Measurements from ENCODE around the gene DAP.
A peak's percentile ranks its signal among the peaks of the same experiment; 100 is the strongest.

DAP gene

DNA sequence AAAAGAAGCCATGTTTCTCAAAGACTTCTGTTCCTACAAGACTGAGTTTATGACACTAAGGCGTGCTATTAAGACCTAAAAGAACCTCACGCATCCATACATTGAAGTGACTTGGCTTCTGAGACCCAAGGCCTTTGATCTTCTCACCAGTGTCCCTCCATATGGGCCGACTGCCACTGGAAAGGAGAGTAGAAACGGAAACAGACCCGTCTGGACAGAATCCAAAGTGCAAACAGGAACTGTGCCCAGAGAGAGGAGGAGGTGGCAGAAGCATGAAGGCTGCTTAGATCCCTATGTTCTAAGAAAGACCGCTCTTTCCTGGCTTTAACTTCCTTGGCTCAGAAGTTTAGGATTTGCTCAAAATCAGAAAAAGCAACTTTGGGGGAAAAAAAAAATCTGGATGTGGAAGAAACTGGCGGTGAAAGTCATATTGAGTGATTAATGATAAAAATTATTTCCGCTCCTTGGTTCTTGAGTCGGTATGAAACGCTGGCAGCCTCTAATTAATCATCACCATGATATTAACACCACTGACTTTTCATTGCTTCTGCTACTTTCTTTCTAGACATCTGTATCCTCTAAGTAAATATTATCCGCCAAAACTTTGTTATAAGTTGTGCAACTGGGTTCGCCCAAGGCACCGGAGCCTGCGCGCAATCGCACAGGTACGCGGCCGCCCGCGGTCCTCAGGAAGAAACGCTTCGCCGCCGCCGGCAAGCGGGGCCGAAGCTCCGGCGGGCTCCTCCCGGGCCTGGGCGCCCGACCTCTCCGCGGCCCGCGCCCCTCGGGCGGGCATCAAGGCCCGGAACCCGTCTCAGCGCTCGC, 726 bp downstream of the DAP start:
- peaks cover 12% of the 10 kb centered on the region for H3K4me1 ChIP-seq (ENCODE audit: insufficient read depth, low read length)
- 7% methylated on average over 43 of the region's 43 CpGs for WGBS
- peak overlapping the region; percentile 90 for H3K4me3 ChIP-seq (ENCODE audit: low read length)
- H3K9ac ChIP-seq (ENCODE audit: low read depth, low read length) = peak overlapping the region; percentile 62
- no peaks in the 10 kb centered on the region for H3K9me3 ChIP-seq (ENCODE audit: insufficient read depth, low read depth, low read length)
- peaks cover 20% of the 10 kb centered on the region for H3K27me3 ChIP-seq (ENCODE audit: insufficient read depth, low read length)
- H3K36me3 ChIP-seq (ENCODE audit: insufficient read depth, low read length) = no peaks in the 10 kb centered on the region
- peak overlapping the region; percentile 37; the same call in 1 of the 2 replicates for H3K27ac ChIP-seq (ENCODE audit: low read depth, low read length)

DNA sequence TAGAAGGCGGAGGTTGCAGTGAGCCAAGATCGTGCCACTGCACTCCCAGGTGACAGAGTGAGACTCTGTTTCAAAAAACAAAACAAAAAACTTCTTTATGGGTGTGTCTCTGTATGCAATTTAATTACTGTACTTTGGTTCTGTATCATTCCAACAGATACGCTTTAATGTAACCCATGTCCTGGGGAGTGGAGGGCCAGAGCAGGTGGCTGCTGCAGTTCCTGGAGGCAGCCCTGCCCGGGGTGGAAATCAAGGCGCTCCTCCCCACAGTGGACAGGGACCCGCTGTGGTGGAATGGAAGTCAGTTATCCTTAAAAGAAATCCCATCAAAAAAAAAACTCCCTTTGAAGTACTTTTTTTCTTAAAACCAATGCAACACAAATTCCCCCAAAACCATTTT, 1.9 kb downstream of the DAP start:
- WGBS = 92% methylated on average over 5 of the region's 6 CpGs
- H3K27me3 ChIP-seq (ENCODE audit: insufficient read depth, low read length) = peaks cover 17% of the 10 kb centered on the region
- no peaks in the 10 kb centered on the region for H3K9me3 ChIP-seq (ENCODE audit: insufficient read depth, low read depth, low read length)
- no peak overlapping the region for H3K4me3 ChIP-seq (ENCODE audit: low read length)
- no peak overlapping the region for H3K27ac ChIP-seq (ENCODE audit: low read depth, low read length)
- peaks cover 12% of the 10 kb centered on the region for H3K4me1 ChIP-seq (ENCODE audit: insufficient read depth, low read length)
- no peaks in the 10 kb centered on the region for H3K36me3 ChIP-seq (ENCODE audit: insufficient read depth, low read length)
- H3K9ac ChIP-seq (ENCODE audit: low read depth, low read length) = no peak overlapping the region

DNA sequence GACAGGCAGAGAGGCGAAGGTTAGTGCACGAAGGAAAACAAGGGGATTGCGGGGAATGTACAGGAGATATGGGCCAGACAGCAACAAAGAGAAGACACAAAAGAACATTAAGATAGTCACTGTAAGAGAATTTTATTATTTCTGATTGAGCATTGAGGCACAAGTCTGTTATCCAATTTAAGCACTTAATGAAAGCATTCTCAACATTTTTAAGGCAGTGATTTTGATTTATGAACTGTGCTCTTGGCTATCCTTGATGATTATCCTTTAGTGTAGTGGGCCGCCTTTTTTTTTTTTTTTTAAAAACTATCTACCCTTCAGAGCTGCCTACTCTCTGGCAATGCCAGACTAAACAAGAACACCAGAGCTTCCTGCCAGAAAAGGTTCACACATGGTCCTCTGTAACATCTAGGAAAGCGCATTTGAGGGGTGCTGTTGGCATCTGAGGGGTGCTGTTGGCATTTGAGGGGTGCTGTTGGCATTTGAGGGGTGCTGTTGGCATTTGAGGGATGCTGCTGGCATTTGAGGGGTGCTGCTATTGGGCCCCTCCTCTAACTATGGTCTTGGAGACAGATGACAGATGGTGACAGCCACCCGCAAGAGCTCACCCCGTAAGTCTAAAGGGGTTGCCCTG, 3.0 kb downstream of the DAP start:
- Histone ChIP-seq H3K36me3 (ENCODE audit: insufficient read depth, low read length) (peaks cover 6% of the 10 kb centered on the region; the same call in 1 of the 2 replicates), H3K27me3 (ENCODE audit: insufficient read depth, low read length) (peaks cover 15% of the 10 kb centered on the region), H3K4me3 (ENCODE audit: low read length) (no peak overlapping the region), H3K9me3 (ENCODE audit: insufficient read depth, low read depth, low read length) (no peaks in the 10 kb centered on the region), H3K9ac (ENCODE audit: low read depth, low read length) (no peak overlapping the region), H3K4me1 (ENCODE audit: insufficient read depth, low read length) (peaks cover 12% of the 10 kb centered on the region), H3K27ac (ENCODE audit: low read depth, low read length) (no peak overlapping the region)
- 93% methylated on average over 7 of the region's 7 CpGs for WGBS

- Histone ChIP-seq H3K4me1 (ENCODE audit: insufficient read depth, low read length) (peaks cover 9% of the 10 kb centered on the region), H3K36me3 (ENCODE audit: insufficient read depth, low read length) (peaks cover 6% of the 10 kb centered on the region; the same call in 1 of the 2 replicates), H3K9ac (ENCODE audit: low read depth, low read length) (no peak overlapping the region), H3K27me3 (ENCODE audit: insufficient read depth, low read length) (peaks cover 5% of the 10 kb centered on the region), H3K9me3 (ENCODE audit: insufficient read depth, low read depth, low read length) (no peaks in the 10 kb centered on the region), H3K27ac (ENCODE audit: low read depth, low read length) (no peak overlapping the region), H3K4me3 (ENCODE audit: low read length) (no peak overlapping the region)
- WGBS = 86% methylated on average over 9 of the region's 9 CpGs
These were observed 4.0 kb downstream of the DAP start for GRCh38 chr5:10757043-10757442.

GRCh38 chr5:10756549-10756948, 4.5 kb downstream of the DAP start:
- Histone ChIP-seq H3K36me3 (ENCODE audit: insufficient read depth, low read length) (peaks cover 6% of the 10 kb centered on the region; the same call in 1 of the 2 replicates), H3K4me1 (ENCODE audit: insufficient read depth, low read length) (peaks cover 5% of the 10 kb centered on the region; the same call in 1 of the 2 replicates), H3K27ac (ENCODE audit: low read depth, low read length) (no peak overlapping the region), H3K9ac (ENCODE audit: low read depth, low read length) (no peak overlapping the region), H3K27me3 (ENCODE audit: insufficient read depth, low read length) (peaks cover 4% of the 10 kb centered on the region; the same call in 1 of the 2 replicates), H3K9me3 (ENCODE audit: insufficient read depth, low read depth, low read length) (no peaks in the 10 kb centered on the region), H3K4me3 (ENCODE audit: low read length) (no peak overlapping the region)
- 82% methylated on average over 1 of the region's 2 CpGs for WGBS

GRCh38 chr5:10753178-10753577, 7.9 kb downstream of the DAP start:
- WGBS = 95% methylated on average over 9 of the region's 9 CpGs
- H3K4me1 ChIP-seq (ENCODE audit: insufficient read depth, low read length) = no peaks in the 10 kb centered on the region; the same call in 1 of the 2 replicates

DNA sequence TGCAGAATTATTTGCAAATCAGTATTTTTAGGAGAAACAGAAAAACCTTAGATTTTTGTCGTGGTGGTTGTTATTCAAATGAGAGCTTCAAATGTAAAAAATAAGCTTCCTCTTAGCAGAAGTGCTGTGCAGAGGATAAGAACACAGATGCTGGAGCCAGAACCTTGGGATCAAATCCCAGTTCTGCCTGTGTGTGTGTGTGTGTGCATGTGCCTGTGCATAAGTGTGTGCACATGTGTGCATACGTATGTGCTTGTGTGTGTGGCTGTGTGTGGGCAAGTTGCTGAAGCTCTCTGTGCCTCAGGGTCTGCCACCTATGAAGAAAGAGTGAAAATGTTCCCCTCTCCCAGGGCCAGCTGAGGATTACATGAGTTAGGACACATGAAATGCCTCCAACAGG, 8.6 kb downstream of the DAP start:
- Histone ChIP-seq H3K9me3 (ENCODE audit: insufficient read depth, low read depth, low read length) (no peaks in the 10 kb centered on the region), H3K36me3 (ENCODE audit: insufficient read depth, low read length) (peaks cover 12% of the 10 kb centered on the region), H3K4me1 (ENCODE audit: insufficient read depth, low read length) (no peaks in the 10 kb centered on the region; the same call in 1 of the 2 replicates), H3K27me3 (ENCODE audit: insufficient read depth, low read length) (no peaks in the 10 kb centered on the region), H3K9ac (ENCODE audit: low read depth, low read length) (no peak overlapping the region), H3K27ac (ENCODE audit: low read depth, low read length) (no peak overlapping the region), H3K4me3 (ENCODE audit: low read length) (no peak overlapping the region)
- WGBS = 81% methylated on average over 2 of the region's 2 CpGs

More at GRCh38 chr5:10753178-10753577, 7.9 kb downstream of the DAP start:
- H3K4me3 ChIP-seq (ENCODE audit: low read length) = no peak overlapping the region
- H3K9ac ChIP-seq (ENCODE audit: low read depth, low read length) = no peak overlapping the region
- H3K36me3 ChIP-seq (ENCODE audit: insufficient read depth, low read length) = peaks cover 10% of the 10 kb centered on the region
- H3K27me3 ChIP-seq (ENCODE audit: insufficient read depth, low read length) = no peaks in the 10 kb centered on the region
- no peaks in the 10 kb centered on the region for H3K9me3 ChIP-seq (ENCODE audit: insufficient read depth, low read depth, low read length)
- no peak overlapping the region for H3K27ac ChIP-seq (ENCODE audit: low read depth, low read length)

GRCh38 chr5:10750909-10751308, 10.1 kb downstream of the DAP start:
- no peak overlapping the region for H3K27ac ChIP-seq (ENCODE audit: low read depth, low read length)
- no peak overlapping the region for H3K4me3 ChIP-seq (ENCODE audit: low read length)
- no peaks in the 10 kb centered on the region for H3K9me3 ChIP-seq (ENCODE audit: insufficient read depth, low read depth, low read length)
- H3K27me3 ChIP-seq (ENCODE audit: insufficient read depth, low read length) = no peaks in the 10 kb centered on the region
- H3K36me3 ChIP-seq (ENCODE audit: insufficient read depth, low read length) = peaks cover 24% of the 10 kb centered on the region
- no peaks in the 10 kb centered on the region; the same call in 1 of the 2 replicates for H3K4me1 ChIP-seq (ENCODE audit: insufficient read depth, low read length)
- 91% methylated on average over 3 of the region's 3 CpGs for WGBS
- no peak overlapping the region for H3K9ac ChIP-seq (ENCODE audit: low read depth, low read length)

GRCh38 chr5:10747678-10748622, 13.1 kb downstream of the DAP start:
- WGBS = 95% methylated on average over 7 of the region's 9 CpGs
- Histone ChIP-seq H3K4me1 (ENCODE audit: insufficient read depth, low read length) (no peaks in the 10 kb centered on the region; the same call in 1 of the 2 replicates), H3K36me3 (ENCODE audit: insufficient read depth, low read length) (peaks cover 43% of the 10 kb centered on the region), H3K27ac (ENCODE audit: low read depth, low read length) (no peak overlapping the region), H3K9ac (ENCODE audit: low read depth, low read length) (no peak overlapping the region), H3K27me3 (ENCODE audit: insufficient read depth, low read length) (no peaks in the 10 kb centered on the region), H3K4me3 (ENCODE audit: low read length) (no peak overlapping the region), H3K9me3 (ENCODE audit: insufficient read depth, low read depth, low read length) (no peaks in the 10 kb centered on the region)

- no peak overlapping the region for H3K9ac ChIP-seq (ENCODE audit: low read depth, low read length)
- no peak overlapping the region for H3K4me3 ChIP-seq (ENCODE audit: low read length)
- peaks cover 48% of the 10 kb centered on the region for H3K36me3 ChIP-seq (ENCODE audit: insufficient read depth, low read length)
- no peaks in the 10 kb centered on the region for H3K4me1 ChIP-seq (ENCODE audit: insufficient read depth, low read length)
- no peaks in the 10 kb centered on the region for H3K9me3 ChIP-seq (ENCODE audit: insufficient read depth, low read depth, low read length)
- H3K27ac ChIP-seq (ENCODE audit: low read depth, low read length) = no peak overlapping the region
- WGBS = 94% methylated on average over 6 of the region's 6 CpGs
- H3K27me3 ChIP-seq (ENCODE audit: insufficient read depth, low read length) = no peaks in the 10 kb centered on the region
These were observed 14.3 kb downstream of the DAP start for GRCh38 chr5:10746711-10747110.
